HepG2 (cell line): ENCODE measurements around the gene ZMYND19. TPM values are rescaled to one million over a fixed set of nuclear protein-coding genes. Genes with fewer than 3 reads are reported as not detected.
A peak's percentile ranks its signal among the peaks of the same experiment; 100 is the strongest.

Experiments used
- ARID3A ChIP-seq: IDR thresholded peaks from 2 replicates; pipeline ENCODE4 v1.6.1; 2012; ENCODE audit warnings: low read depth, low read length, improper control_type of control experiment
- CENPT ChIP-seq: sonication (generic); formaldehyde crosslinking; IDR thresholded peaks from 2 replicates; pipeline ENCODE4 v1.8.0; 2022; ENCODE audit warnings: low read depth, mild to moderate bottlenecking, moderate library complexity, missing genetic modification reagents
- GLI4 ChIP-seq: sonication (generic); formaldehyde crosslinking; IDR thresholded peaks from 2 replicates; pipeline ENCODE4 v1.5.1; 2020; ENCODE audit warnings: missing genetic modification reagents, mild to moderate bottlenecking, moderate library complexity, borderline replicate concordance
- KLF15 ChIP-seq: sonication (generic); formaldehyde crosslinking; IDR thresholded peaks from 2 replicates; pipeline ENCODE4 v1.8.1; 2023; ENCODE audit warnings: borderline replicate concordance, mild to moderate bottlenecking, inconsistent platforms, missing genetic modification reagents, mixed read lengths
- NFE2L1 ChIP-seq: sonication (generic); formaldehyde crosslinking; IDR thresholded peaks from 2 replicates; pipeline ENCODE4 v1.4.0; 2020; ENCODE audit warnings: missing genetic modification reagents, mild to moderate bottlenecking, borderline replicate concordance
- NFYC ChIP-seq: IDR thresholded peaks from 2 replicates; pipeline ENCODE4 v1.6.1; 2016; ENCODE audit warnings: missing genetic modification reagents, missing compliant biosample characterization
- NR2C2 ChIP-seq: sonication (generic); formaldehyde crosslinking; IDR thresholded peaks from 2 replicates; pipeline ENCODE4 v1.4.0; 2020; ENCODE audit warnings: missing genetic modification reagents, mild to moderate bottlenecking, moderate library complexity, borderline replicate concordance
- POGK ChIP-seq: sonication (generic); formaldehyde crosslinking; conservative IDR thresholded peaks from 2 replicates; pipeline ENCODE4 v1.8.0; 2022; ENCODE audit warnings: mild to moderate bottlenecking, moderate library complexity, missing genetic modification reagents
- POLR2G ChIP-seq: fragments of 200-400 bp; formaldehyde crosslinking; IDR thresholded peaks from 2 replicates; pipeline ENCODE4 v1.6.1; 2018; ENCODE audit warnings: mild to moderate bottlenecking, low read depth, low read length, moderate library complexity
- REPIN1 ChIP-seq: sonication (generic); formaldehyde crosslinking; IDR thresholded peaks from 2 replicates; pipeline ENCODE4 v1.8.0; 2022; ENCODE audit warnings: missing genetic modification reagents, low read depth, mild to moderate bottlenecking, borderline replicate concordance
- ZFP90 ChIP-seq: sonication (generic); formaldehyde crosslinking; IDR thresholded peaks from 2 replicates; pipeline ENCODE4 v1.8.0; 2022; ENCODE audit warnings: missing genetic modification reagents, mild to moderate bottlenecking, inconsistent platforms, borderline replicate concordance
- ZFY ChIP-seq: sonication (generic); formaldehyde crosslinking; IDR thresholded peaks from 2 replicates; pipeline ENCODE4 v1.4.0; 2020; ENCODE audit warnings: missing genetic modification reagents
- ZMYM4 ChIP-seq: sonication (generic); formaldehyde crosslinking; IDR thresholded peaks from 2 replicates; pipeline ENCODE4 v1.8.1; 2023; ENCODE audit warnings: mild to moderate bottlenecking, missing genetic modification reagents
- ZNF251 ChIP-seq: sonication (generic); formaldehyde crosslinking; IDR thresholded peaks from 2 replicates; pipeline ENCODE4 v1.9.0; 2021; ENCODE audit warnings: mild to moderate bottlenecking, missing genetic modification reagents
- ZNF333 ChIP-seq: sonication (generic); formaldehyde crosslinking; IDR thresholded peaks from 2 replicates; pipeline ENCODE4 v1.4.0; 2020; ENCODE audit warnings: mild to moderate bottlenecking, missing genetic modification reagents, borderline replicate concordance
- ZNF710 ChIP-seq: sonication (generic); formaldehyde crosslinking; IDR thresholded peaks from 2 replicates; pipeline ENCODE4 v1.5.0; 2020; ENCODE audit warnings: mild to moderate bottlenecking, missing genetic modification reagents, borderline replicate concordance
- ZSCAN31 ChIP-seq: sonication (generic); formaldehyde crosslinking; IDR thresholded peaks from 2 replicates; pipeline ENCODE4 v1.5.0; 2020; ENCODE audit warnings: low read depth, mild to moderate bottlenecking, missing genetic modification reagents
- polyA plus RNA-seq, 8 experiments: library from polyadenylated mRNA; depleted of rRNA in 3 of 8; stranded (reverse) in 7 of 8; unstranded in 1 of 8; fragments of >200 nt; fragmentation: Illumina TruSeq in 4 of 8; extraction: Trizol in 4 of 8; gene quantifications; 2 replicates each; pipeline versions ENCODE4 v1.2.1 to v1.2.3, GENCODE V29; 2011 to 2016; ENCODE audit warnings: low read depth in 4 of 8, missing spikeins in 1 of 8, mixed read lengths in 1 of 8; ENCODE audit not compliant: insufficient read depth in 1 of 8
- total RNA-seq, 5 experiments: library from RNA; depleted of rRNA; stranded (reverse); fragments of >200 nt; fragmentation: Illumina TruSeq; extraction: Trizol; gene quantifications; 2 replicates each; pipeline ENCODE4 v1.2.3, GENCODE V29; 2016; ENCODE audit warnings: low read depth in 1 of 5
- TF ChIP-seq, protein P1 (sequence below): sonication (generic); formaldehyde crosslinking; IDR thresholded peaks from 2 replicates; pipeline ENCODE4 v1.4.0; 2020; ENCODE audit warnings: mild to moderate bottlenecking, low read depth, missing genetic modification reagents
- TF ChIP-seq, protein P2 (sequence below): sonication (generic); formaldehyde crosslinking; IDR thresholded peaks from 2 replicates; pipeline ENCODE4 v1.4.0; 2020; ENCODE audit warnings: missing genetic modification reagents, low read depth, mild to moderate bottlenecking, borderline replicate concordance

The ZMYND19 gene
- total and polyA plus RNA-seq, 2 of the 13 experiments (the other 11 are each of a cell fraction or from before 2014, with no cell fraction given): 21.3 to 38.7 TPM

DNA sequence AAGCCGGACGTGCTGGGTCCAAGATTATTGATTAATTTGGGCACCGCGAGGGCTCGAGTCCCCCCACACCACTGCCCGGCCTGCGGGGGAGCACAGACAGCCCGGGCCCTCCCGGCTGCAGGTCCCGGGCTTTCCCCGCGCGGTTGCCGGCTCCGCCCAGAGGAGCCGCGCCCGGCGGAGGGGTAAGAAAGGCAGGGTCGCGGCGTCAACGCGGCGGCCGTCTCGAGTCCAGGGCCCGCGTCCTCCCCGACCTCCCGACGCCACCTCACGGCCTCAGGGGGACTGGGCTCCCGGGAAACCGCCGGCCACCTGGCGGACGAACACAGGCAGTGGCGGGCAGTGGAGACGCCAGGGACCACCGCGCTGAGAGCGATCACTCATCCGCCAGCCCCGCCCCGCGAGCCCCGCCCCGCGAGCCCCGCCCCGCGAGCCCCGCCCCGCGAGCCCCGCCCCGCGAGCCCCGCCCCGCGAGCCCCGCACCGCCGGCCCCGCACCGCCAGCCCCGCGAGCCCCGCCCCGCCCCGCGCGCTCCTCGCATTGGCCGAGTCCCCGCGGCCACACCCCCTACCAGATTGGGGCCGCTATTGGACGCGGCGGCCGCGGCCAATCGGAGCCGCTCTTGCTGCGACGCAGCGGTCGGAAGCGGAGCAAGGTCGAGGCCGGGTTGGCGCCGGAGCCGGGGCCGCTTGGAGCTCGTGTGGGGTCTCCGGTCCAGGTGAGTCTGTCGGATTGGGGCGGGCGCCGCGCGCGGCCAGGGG, 38.9 kb downstream of the ZMYND19 start, which contains the start of gene MRPL41 (continued):
- TF ChIP-seq, protein P1, sequence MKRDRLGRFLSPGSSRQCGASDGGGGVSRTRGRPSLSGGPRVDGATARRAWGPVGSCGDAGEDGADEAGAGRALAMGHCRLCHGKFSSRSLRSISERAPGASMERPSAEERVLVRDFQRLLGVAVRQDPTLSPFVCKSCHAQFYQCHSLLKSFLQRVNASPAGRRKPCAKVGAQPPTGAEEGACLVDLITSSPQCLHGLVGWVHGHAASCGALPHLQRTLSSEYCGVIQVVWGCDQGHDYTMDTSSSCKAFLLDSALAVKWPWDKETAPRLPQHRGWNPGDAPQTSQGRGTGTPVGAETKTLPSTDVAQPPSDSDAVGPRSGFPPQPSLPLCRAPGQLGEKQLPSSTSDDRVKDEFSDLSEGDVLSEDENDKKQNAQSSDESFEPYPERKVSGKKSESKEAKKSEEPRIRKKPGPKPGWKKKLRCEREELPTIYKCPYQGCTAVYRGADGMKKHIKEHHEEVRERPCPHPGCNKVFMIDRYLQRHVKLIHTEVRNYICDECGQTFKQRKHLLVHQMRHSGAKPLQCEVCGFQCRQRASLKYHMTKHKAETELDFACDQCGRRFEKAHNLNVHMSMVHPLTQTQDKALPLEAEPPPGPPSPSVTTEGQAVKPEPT (CRISPR knock-in tag): no peak
- TF ChIP-seq ZNF710 (CRISPR knock-in tag): 0 out of 2 replicates have a peak, but pooled peaks have one; percentile 13
- no peak; the same call in 1 of the 2 replicates for TF ChIP-seq REPIN1 (CRISPR knock-in tag)
- TF ChIP-seq POLR2G: peak; percentile 78
- TF ChIP-seq ZNF251 (CRISPR knock-in tag): no peak
- peak; percentile 33; the same call in 1 of the 2 replicates for TF ChIP-seq NR2C2 (CRISPR knock-in tag)
- peak; percentile 37; the same call in 1 of the 2 replicates for TF ChIP-seq KLF15 (CRISPR knock-in tag)
- TF ChIP-seq ZMYM4 (CRISPR knock-in tag): 0 out of 2 replicates have a peak, but pooled peaks have one; percentile 34
- peak; percentile 75 for TF ChIP-seq ZFY (CRISPR knock-in tag)
- no peak for TF ChIP-seq NFE2L1 (CRISPR knock-in tag)
- TF ChIP-seq ZSCAN31: 0 out of 2 replicates have a peak, but pooled peaks have one; percentile 20
- TF ChIP-seq CENPT (CRISPR knock-in tag): no peak; the same call in 1 of the 2 replicates
- TF ChIP-seq ZNF333 (CRISPR knock-in tag): no peak; the same call in 1 of the 2 replicates
- TF ChIP-seq, protein P2, sequence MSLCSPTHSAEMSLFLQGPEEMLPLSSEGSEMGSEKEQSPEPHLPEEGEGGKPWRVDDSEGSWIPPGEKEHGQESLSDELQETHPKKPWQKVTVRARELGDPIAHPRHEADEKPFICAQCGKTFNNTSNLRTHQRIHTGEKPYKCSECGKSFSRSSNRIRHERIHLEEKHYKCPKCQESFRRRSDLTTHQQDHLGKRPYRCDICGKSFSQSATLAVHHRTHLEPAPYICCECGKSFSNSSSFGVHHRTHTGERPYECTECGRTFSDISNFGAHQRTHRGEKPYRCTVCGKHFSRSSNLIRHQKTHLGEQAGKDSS (CRISPR knock-in tag): 0 out of 2 replicates have a peak, but pooled peaks have one; percentile 23
- TF ChIP-seq GLI4 (CRISPR knock-in tag): no peak
- peak; percentile 16; the same call in 1 of the 2 replicates for TF ChIP-seq POGK (CRISPR knock-in tag)
- TF ChIP-seq ARID3A: no peak
- no peak for TF ChIP-seq ZFP90
- TF ChIP-seq NFYC (CRISPR knock-in tag): peak; percentile 89
